ENCODE data around the gene KNDC1.

KNDC1 gene

GRCh38 chr10:133257489-133258065 lies 97.6 kb downstream of the KNDC1 start:
- Histone ChIP-seq H3K4me3 (ENCODE audit: low read length in 2 of 2) (no peak overlapping the region), H3K18ac (ENCODE audit: low read length) (peak overlapping the region; percentile 92), H3K9me3 (replicated peaks in 1 of 2; ENCODE audit: control insufficient read depth in 2 of 2, insufficient read depth in 1 of 2, low read depth in 1 of 2, low read length in 2 of 2) (no peaks in the 10 kb centered on the region), H3K4me1 (ENCODE audit: control insufficient read depth in 2 of 2, insufficient read depth in 1 of 2, low read depth in 1 of 2, low read length in 2 of 2) (peaks cover 19 to 31% of the 10 kb centered on the region in 2 donors), H2AFZ (ENCODE audit: low read length) (peak overlapping the region; percentile 64), H3K36me3 (replicated peaks in 1 of 2; ENCODE audit: control insufficient read depth in 2 of 2, insufficient read depth in 2 of 2, low read length in 2 of 2) (no peaks in the 10 kb centered on the region), H3K14ac (ENCODE audit: low read length) (peak overlapping the region; percentile 63), H3K27ac (replicated peaks; ENCODE audit: low read length) (no peak overlapping the region), H3K79me1 (ENCODE audit: low read depth, low read length) (peaks cover 4% of the 10 kb centered on the region), H2BK12ac (ENCODE audit: low read length) (no peak overlapping the region), H2BK120ac (ENCODE audit: low read depth, low read length) (peak overlapping the region; percentile 72), H3K4ac (ENCODE audit: low read length) (peak overlapping the region; percentile 53), H3K27me3 (ENCODE audit: control insufficient read depth in 3 of 3, insufficient read depth in 3 of 3, low read depth in 1 of 3, low read length in 3 of 3) (peaks cover 0 to 39% (median 2%) of the 10 kb centered on the region in 3 experiments), H3K9ac (ENCODE audit: low read depth, low read length, poor library complexity) (peak overlapping the region; percentile 81), H3K4me2 (ENCODE audit: insufficient read depth, low read length, poor library complexity, severe bottlenecking) (peak overlapping the region; percentile 51), H3K23ac (ENCODE audit: low read depth, low read length, poor library complexity) (peak overlapping the region; percentile 45), H2BK15ac (ENCODE audit: low read length) (peak overlapping the region; percentile 98), H2AK5ac (ENCODE audit: low read depth, low read length) (peak overlapping the region; percentile 93), H4K91ac (ENCODE audit: low read depth, low read length, poor library complexity) (no peak overlapping the region), H4K8ac (ENCODE audit: low read depth, low read length) (peak overlapping the region; percentile 86), H2BK5ac (ENCODE audit: low read length) (no peak overlapping the region)
- no CpG with 5 or more reads among the region's 27 CpGs for WGBS, 2 donors (ENCODE audit: extremely low coverage in 2 of 2, insufficient read length in 2 of 2, insufficient replicate concordance in 1 of 2)
- DNase-seq (ENCODE audit: low spot score): no peak

GRCh38 chr10:133258066-133258817 lies 98.2 kb downstream of the KNDC1 start:
- Histone ChIP-seq H3K79me1 (ENCODE audit: low read depth, low read length) (peaks cover 4% of the 10 kb centered on the region), H4K91ac (ENCODE audit: low read depth, low read length, poor library complexity) (no peak overlapping the region), H2BK120ac (ENCODE audit: low read depth, low read length) (peak overlapping the region; percentile 72), H3K27me3 (ENCODE audit: control insufficient read depth in 3 of 3, insufficient read depth in 3 of 3, low read depth in 1 of 3, low read length in 3 of 3) (peaks cover 0 to 39% (median 5%) of the 10 kb centered on the region in 3 experiments), H3K4me2 (ENCODE audit: insufficient read depth, low read length, poor library complexity, severe bottlenecking) (no peak overlapping the region), H2BK15ac (ENCODE audit: low read length) (peak overlapping the region; percentile 98), H3K9me3 (replicated peaks in 1 of 2; ENCODE audit: control insufficient read depth in 2 of 2, insufficient read depth in 1 of 2, low read depth in 1 of 2, low read length in 2 of 2) (no peaks in the 10 kb centered on the region), H2BK5ac (ENCODE audit: low read length) (no peak overlapping the region), H3K4me1 (ENCODE audit: control insufficient read depth in 2 of 2, insufficient read depth in 1 of 2, low read depth in 1 of 2, low read length in 2 of 2) (peaks cover 22 to 37% of the 10 kb centered on the region in 2 donors), H3K27ac (replicated peaks; ENCODE audit: low read length) (no peak overlapping the region), H3K23ac (ENCODE audit: low read depth, low read length, poor library complexity) (peak overlapping the region; percentile 45), H3K36me3 (replicated peaks in 1 of 2; ENCODE audit: control insufficient read depth in 2 of 2, insufficient read depth in 2 of 2, low read length in 2 of 2) (no peaks in the 10 kb centered on the region), H3K18ac (ENCODE audit: low read length) (peak overlapping the region; percentile 92), H2AFZ (ENCODE audit: low read length) (peak overlapping the region; percentile 64), H3K4me3 (ENCODE audit: low read length in 2 of 2) (peak overlapping the region in 1 of 2 donors; percentile 7), H3K9ac (ENCODE audit: low read depth, low read length, poor library complexity) (peak overlapping the region; percentile 81), H2BK12ac (ENCODE audit: low read length) (peak overlapping the region; percentile 75), H4K8ac (ENCODE audit: low read depth, low read length) (no peak overlapping the region), H2AK5ac (ENCODE audit: low read depth, low read length) (peak overlapping the region; percentile 93), H3K4ac (ENCODE audit: low read length) (peak overlapping the region; percentile 98), H3K14ac (ENCODE audit: low read length) (peak overlapping the region; percentile 94)
- DNase-seq (ENCODE audit: low spot score): no peak
- WGBS, 2 donors (ENCODE audit: extremely low coverage in 2 of 2, insufficient read length in 2 of 2, insufficient replicate concordance in 1 of 2): no CpG with 5 or more reads among the region's 21 CpGs

DNA sequence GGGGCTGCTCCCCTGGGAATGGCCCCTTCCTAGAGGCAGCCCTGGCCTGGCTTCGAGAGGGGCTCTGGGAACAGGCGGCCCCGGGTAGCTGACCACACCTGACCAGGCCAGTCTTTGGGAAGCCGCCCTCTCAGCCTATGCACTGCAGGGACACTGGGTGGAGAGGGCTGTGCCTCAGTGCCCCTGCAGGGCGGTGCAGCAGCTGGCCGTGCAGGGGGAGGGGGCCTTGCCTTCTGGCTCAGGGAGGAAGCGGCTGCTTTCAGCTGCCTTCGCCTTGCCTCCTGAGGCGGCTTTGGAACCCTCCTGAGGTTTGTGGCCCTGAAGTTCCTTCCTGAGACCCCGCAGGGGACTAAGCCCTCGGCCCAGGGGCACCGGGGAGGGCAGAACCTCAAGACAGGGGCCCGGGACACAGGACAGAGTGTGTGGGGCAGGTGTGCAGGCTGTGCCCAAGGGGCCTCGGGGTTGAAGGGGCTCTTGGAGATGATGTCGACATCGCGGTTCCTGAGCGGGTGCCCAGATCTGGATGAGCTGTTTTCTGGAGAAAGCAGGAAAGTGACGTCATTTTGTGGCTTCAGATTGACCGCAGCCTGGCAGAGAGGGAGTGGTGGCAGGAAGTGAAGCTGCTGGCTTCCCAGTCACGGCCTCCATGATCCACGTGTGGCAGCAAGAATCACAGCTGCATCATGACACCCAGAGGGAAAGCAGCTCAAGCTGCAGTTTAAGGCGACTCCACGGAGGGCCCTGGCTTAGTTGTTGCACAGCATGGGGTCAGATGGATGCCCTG lies 99.0 kb downstream of the KNDC1 start:
- no peak overlapping the region for H4K91ac ChIP-seq (ENCODE audit: low read depth, low read length, poor library complexity)
- H3K27ac ChIP-seq (replicated peaks; ENCODE audit: low read length): no peak overlapping the region
- no peak overlapping the region for H3K4me3 ChIP-seq (ENCODE audit: low read length in 2 of 2)
- no peak overlapping the region for H4K8ac ChIP-seq (ENCODE audit: low read depth, low read length)
- peak overlapping the region; percentile 94 for H3K14ac ChIP-seq (ENCODE audit: low read length)
- H3K36me3 ChIP-seq (replicated peaks in 1 of 2; ENCODE audit: control insufficient read depth in 2 of 2, insufficient read depth in 2 of 2, low read length in 2 of 2): no peaks in the 10 kb centered on the region
- H2BK120ac ChIP-seq (ENCODE audit: low read depth, low read length): peak overlapping the region; percentile 10
- H3K4ac ChIP-seq (ENCODE audit: low read length): peak overlapping the region; percentile 98
- peaks cover 4% of the 10 kb centered on the region for H3K79me1 ChIP-seq (ENCODE audit: low read depth, low read length)
- H2BK15ac ChIP-seq (ENCODE audit: low read length): peak overlapping the region; percentile 98
- no peak overlapping the region for H3K9ac ChIP-seq (ENCODE audit: low read depth, low read length, poor library complexity)
- H3K23ac ChIP-seq (ENCODE audit: low read depth, low read length, poor library complexity): peak overlapping the region; percentile 55
- H3K9me3 ChIP-seq (replicated peaks in 1 of 2; ENCODE audit: control insufficient read depth in 2 of 2, insufficient read depth in 1 of 2, low read depth in 1 of 2, low read length in 2 of 2): no peaks in the 10 kb centered on the region
- H3K4me2 ChIP-seq (ENCODE audit: insufficient read depth, low read length, poor library complexity, severe bottlenecking): no peak overlapping the region
- H2AK5ac ChIP-seq (ENCODE audit: low read depth, low read length): peak overlapping the region; percentile 93
- no CpG with 5 or more reads among the region's 24 CpGs for WGBS, 2 donors (ENCODE audit: extremely low coverage in 2 of 2, insufficient read length in 2 of 2, insufficient replicate concordance in 1 of 2)
- peak overlapping the region; percentile 83 for H3K18ac ChIP-seq (ENCODE audit: low read length)
- H3K27me3 ChIP-seq (ENCODE audit: control insufficient read depth in 3 of 3, insufficient read depth in 3 of 3, low read depth in 1 of 3, low read length in 3 of 3): peaks cover 0 to 37% (median 5%) of the 10 kb centered on the region in 3 experiments
- DNase-seq (ENCODE audit: low spot score): no peak
- peak overlapping the region; percentile 75 for H2BK12ac ChIP-seq (ENCODE audit: low read length)
- H2BK5ac ChIP-seq (ENCODE audit: low read length): no peak overlapping the region
- H2AFZ ChIP-seq (ENCODE audit: low read length): peak overlapping the region; percentile 24
- peaks cover 22 to 41% of the 10 kb centered on the region in 2 donors for H3K4me1 ChIP-seq (ENCODE audit: control insufficient read depth in 2 of 2, insufficient read depth in 1 of 2, low read depth in 1 of 2, low read length in 2 of 2)

Measured in neuronal stem cell (in vitro differentiated cells).